ENCODE data around the gene WNK1. TPM values are rescaled to one million over a fixed set of nuclear protein-coding genes. Genes with fewer than 3 reads are reported as not detected.

Gene WNK1
- total and polyA plus RNA-seq, 2 of the 8 experiments (the other 6 are each of a cell fraction or from before 2014, with no cell fraction given), result 88.2 to 157 TPM

- no peak for TF ChIP-seq CHD7 (IDR thresholded peaks at IDR 0.05; ENCODE audit: insufficient replicate concordance, low read length)
- no peak for TF ChIP-seq YY1 (IDR thresholded peaks at IDR 0.05; ENCODE audit: low read depth, low read length)
- TF ChIP-seq CREB1 (IDR thresholded peaks at IDR 0.05), result no peak
- no peak for TF ChIP-seq EZH2 (IDR thresholded peaks at IDR 0.05; ENCODE audit: low read depth, low read length, severe bottlenecking)
- no peak for TF ChIP-seq CBX8 (IDR thresholded peaks at IDR 0.05; ENCODE audit: borderline replicate concordance, low read depth, low read length)
- TF ChIP-seq, protein P1, sequence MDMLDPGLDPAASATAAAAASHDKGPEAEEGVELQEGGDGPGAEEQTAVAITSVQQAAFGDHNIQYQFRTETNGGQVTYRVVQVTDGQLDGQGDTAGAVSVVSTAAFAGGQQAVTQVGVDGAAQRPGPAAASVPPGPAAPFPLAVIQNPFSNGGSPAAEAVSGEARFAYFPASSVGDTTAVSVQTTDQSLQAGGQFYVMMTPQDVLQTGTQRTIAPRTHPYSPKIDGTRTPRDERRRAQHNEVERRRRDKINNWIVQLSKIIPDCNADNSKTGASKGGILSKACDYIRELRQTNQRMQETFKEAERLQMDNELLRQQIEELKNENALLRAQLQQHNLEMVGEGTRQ (IDR thresholded peaks at IDR 0.05; ENCODE audit: low read length), result no peak
- TF ChIP-seq CBX5 (IDR thresholded peaks at IDR 0.05; ENCODE audit: low read depth, low read length), result no peak
- no peak for TF ChIP-seq TCF12 (IDR thresholded peaks at IDR 0.05; ENCODE audit: low read depth, low read length)
- TF ChIP-seq HDAC2 (IDR thresholded peaks at IDR 0.05; ENCODE audit: borderline replicate concordance in 1 of 2, low read depth in 2 of 2, low read length in 2 of 2), result no peak
Measured at GRCh38 chr12:913919-914698, 161.7 kb downstream of the WNK1 start (continued).

Measured in H1 (cell line).